Stimulated activated CD8-positive, alpha-beta memory T cell treated with anti-CD3 and anti-CD28 coated beads, Interleukin-12 subunit alpha, Interleukin-12 subunit beta, amount 100 ng/mL, for 4 hours (primary cell): ENCODE data around the gene RYR2.

Source experiments
- DNase-seq: peaks from one replicate; pipeline ENCODE4 v3.0.0-alpha.2; 2020; ENCODE audit warnings: low read depth

RYR2 gene

DNA sequence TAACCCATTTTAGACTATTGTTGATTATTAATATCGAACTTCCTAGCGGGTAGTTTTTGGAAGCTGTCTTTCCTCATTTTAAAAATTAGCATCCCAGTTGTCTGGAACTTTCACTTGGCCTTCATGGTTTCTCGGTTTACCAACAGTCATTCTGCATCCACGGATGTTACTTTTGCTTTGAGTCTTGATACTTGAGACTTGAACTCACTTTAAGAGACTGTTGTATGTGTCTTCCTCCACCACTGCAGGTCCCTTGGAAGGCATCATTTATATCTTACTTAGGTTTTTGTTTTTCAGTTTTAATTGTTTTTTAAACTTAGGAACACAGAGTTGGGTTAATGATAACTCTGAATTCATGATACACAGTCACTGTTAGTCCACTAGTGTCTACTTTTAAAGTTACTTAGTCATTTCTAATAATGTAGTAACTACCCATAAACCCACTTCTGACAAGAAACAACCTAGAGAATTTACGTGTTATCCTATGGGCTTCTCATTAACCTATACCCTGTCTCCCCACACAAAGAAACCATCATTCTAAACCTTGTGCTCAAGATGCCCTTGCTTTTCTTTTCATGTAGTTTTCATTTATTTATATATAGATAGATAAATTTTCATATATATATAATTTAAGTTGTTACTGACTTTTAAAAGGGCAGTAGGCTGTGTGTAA is 696.1 kb downstream of the RYR2 start:
- no peak for DNase-seq

DNA sequence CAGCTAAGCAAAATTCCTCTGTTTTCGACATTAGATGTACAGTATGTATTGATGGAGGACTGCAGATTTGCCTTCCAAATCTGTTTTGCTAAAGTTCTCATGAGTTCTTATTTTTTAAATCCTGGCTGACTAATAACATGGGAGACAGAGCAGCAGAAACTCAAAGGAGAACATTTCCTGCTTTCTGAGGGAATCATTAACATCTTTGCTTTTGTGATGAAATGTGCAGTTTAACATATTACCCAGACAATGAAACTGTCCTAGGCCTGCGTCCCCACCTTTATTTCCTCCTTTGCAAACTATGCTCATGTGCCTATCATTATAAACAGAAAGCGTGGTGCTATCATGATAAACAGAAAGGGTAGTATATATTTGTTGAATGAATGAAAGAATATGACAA is 698.9 kb downstream of the RYR2 start:
- DNase-seq, result no peak

DNA sequence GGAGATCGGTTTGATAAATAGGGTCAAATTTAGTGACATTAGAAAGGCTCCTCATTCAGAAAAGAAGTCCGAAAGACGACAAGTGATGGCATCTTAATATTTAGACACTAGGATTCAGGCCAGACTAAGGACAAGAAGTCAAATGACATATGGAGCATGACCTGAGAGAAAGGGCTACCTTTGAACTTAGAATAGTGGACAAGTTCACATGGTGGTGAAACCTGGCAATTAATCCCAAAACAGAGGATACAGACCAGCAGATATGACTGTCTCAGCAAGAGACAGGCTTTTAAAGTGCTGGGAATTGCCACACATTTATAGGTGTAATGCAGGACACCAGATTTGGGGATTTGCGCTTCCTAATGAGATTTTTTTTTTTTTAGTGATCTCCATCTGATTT is 703.6 kb downstream of the RYR2 start:
- DNase-seq, result no peak

DNA sequence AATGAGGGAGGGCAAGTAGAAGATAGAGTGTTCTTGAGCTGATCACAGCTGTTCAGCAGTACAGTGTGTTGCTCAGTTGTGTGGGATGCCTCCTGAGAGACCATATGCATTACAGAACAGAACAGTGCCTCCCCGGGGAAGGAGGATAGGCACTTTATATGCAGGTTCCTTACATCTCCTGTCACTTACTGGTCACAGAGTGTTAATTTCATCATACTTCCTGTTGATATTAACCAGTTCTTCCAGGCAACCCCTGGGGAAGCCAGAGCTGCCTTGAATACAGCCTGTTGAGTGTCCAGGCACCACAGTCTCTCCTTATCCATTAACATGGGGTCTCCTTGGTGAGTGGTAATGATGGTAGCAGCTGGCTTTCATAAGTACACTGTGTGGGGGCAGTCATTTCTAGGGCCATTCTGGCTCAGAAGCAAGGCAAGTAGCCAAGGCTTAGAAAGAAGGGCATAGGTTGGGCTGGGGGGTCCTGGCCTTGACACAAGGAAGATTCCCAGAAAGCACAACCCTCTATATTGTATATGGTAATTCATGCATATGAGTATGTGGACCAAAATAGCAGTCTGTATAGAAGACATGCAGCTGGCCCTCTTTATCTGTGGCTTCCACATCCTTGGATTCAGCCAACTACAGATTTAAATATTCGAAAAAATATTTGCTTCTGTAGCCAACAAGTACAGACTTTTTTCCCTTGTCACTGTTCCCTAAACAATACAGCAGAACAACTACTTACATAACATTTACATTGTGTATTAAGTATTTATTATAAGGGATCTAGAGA is 706.4 kb downstream of the RYR2 start:
- no peak for DNase-seq

DNA sequence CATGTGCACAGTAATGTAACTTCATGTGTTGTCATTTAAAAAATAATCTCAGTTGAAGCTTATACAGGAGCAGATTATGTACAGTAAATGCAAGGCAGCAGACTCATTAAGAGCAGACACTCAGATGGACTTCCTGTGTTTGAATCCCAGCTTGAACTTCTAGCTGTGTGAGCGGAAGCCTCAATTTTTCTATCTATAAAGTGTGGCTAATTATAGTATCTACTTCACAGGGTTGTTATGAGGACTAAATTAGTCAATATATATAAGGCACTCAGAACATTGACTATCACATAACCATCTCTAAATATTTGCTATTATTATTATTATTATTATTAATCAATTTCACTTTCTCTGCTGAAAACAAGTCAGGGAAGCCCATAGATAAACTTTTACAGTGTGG is 707.1 kb downstream of the RYR2 start:
- DNase-seq, result no peak

DNA sequence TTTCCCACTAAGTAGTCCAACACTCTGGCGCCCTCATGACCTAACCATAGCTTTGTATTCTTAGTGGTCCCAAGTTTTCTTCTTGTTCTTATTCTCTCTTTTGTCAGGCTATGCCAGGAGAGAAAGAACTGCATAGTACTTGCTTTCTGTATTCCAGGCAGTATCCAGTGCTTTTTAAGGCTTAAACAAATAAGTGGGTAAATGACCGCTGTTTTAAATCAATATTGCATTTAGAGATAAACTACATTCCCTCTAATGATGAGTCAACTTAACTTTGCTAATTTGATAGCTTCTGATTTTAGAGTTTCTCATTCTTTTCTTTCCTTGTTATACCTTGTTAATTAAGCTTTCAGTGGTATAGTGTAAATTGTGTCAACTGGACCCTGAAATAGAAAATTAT is 709.1 kb downstream of the RYR2 start:
- no peak for DNase-seq

DNA sequence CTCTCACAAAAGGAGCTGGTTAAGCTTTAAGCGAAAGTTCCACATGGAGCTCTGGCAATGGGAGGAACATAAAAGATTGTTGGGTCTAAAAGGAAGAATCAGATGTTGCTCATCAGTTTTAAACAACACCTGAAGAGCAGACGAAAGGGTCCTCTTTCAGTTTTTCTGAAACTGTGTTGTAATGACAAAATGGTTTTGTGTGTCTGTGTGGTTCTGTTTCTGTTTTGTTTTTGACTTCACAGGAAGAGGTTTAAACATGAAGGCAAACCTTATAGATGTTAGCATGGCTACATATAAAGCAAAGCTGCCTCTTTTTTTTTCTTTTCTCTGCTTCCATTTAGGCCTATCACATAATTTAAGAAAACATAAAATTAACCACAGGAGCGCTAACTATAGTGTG is 712.6 kb downstream of the RYR2 start:
- no peak for DNase-seq

DNA sequence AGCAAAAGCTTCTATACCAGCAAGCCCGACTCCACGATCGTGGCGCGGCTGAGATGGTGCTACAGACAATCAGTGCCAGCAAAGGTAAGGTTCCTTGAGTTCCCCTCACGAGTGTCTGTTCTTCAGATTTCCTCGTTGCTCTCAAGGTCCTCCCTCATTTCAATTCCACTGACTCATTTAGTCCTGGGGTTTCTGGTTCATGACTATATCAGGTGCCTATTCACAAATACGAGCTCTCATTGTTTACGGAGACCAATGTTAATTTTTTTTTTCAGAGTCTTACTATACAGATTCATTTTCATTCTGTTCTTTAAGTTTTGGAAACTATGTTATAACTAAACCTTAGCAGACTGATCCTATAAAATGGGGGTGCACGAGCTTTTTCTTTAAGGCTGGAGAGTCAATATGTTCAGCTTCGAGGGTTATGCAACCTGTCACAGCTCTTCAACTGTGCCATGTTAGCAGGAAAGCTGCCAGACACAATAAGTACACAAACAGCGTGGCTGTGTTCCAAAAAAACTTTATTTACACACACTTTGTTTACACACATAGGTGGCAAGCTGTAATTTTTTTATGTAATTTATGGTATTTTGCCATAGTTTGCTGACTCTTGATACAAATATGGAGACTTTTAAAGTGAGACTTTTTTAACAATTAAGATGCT is 714.5 kb downstream of the RYR2 start:
- no peak for DNase-seq

DNA sequence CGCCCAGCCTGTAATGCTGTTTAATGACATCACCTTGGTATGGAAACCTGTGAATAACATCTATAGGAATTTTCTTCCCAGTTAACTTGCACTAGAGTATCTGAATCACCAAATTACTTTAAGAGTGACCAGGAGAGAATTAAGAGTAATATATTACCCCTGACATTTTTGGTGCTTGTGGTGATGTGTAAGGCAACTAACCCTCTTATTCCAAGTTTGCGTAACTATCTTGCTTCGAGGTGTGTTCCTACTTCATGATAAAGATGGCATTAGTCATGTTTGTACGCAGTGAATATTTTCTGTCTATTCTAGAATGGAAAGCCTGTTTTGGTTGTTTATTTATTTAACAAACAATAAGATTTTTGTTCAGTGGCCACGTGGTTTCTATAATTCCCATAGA is 717.4 kb downstream of the RYR2 start:
- no peak for DNase-seq

DNA sequence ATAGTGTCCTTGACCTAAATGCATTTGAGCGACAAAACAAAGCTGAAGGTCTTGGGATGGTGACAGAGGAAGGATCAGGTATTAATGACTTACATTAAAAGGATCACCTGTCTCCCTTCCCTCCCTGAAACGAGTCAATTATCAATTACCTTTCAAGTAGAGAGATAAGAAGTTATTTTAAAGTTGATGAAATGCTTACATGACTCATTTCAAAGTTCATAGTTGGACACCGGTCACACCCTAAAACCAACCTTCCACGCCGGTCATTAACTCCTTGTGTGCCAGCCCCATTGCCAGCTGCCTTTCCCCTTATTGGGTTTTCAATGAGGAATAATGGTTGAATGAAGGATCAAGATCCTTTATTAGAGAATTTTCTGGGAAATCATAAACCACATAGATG is 719.0 kb downstream of the RYR2 start:
- DNase-seq, result no peak

DNA sequence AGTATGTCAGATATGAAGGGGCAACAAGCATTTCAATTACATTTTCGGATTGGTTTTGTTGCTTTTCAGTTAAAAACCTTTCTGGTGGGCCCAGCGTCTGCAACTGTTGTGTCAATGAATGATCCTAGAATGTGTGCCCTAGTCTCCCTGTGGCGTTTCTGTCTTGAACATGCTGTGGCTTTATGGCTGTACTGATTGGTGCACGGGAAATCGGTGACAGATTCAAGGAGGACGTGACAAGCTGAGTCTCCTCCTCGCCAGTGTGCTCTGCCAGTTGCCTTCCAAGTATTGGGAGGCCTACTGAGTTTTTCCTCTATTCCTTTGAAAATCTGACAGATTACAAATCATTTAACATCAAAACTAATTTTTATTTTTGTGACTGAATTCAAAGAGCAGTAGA is 721.2 kb downstream of the RYR2 start:
- no peak for DNase-seq

DNA sequence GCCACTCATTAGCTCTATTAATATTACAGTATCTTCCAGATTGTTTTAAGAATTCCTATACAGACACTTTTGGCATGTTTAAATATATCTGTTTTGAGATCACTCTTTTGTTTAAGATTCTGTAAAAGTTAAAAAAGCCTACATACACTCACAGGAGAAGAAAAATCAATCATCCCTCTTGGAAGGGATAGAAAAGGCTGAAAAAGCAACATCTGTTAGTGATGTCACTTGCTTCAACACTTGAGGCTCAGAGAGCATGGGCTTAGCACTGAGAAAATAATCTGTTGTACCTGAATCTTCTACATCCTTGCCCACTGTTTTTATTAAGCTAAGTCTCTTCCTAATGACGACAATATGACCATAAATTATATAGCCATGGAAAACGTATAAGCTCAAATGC is 721.8 kb downstream of the RYR2 start:
- DNase-seq, result no peak

DNA sequence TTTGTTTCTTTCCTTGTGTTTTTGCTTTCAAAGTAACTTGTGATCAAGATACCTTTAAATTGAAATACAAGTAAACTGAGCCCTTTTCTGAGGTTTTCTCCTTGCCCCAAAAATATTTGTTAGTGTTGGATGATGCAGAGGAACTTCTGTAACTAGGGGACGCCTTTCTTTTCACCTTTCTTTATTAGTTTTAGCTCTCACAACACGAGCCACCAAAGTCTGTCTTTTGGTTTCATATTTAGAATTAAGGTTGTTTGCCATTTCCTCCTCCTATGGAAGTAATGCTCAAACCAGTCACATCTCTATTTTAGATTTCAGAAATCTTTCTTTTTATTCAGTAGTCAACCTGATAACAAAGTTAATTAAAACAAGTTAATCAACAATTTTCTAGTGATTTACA is 727.9 kb downstream of the RYR2 start:
- no peak for DNase-seq

DNA sequence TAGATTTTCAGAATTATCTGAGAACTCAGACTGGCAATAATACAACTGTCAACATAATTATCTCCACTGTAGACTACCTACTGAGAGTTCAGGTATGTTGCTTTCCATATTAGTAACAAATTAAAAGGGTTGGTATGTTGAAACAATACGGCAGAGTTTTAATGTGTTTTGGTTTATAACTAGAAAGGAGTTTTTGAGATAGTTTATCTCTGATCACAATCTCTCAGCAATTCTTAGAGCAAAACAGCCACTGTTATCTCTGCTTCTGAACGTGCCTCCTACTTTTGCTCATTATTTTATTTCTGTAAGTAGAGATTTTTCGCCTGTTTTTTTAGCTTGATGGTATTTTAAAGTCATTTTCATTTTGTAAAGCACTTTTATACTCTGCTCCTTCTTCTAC is 730.0 kb downstream of the RYR2 start:
- DNase-seq, result no peak

DNA sequence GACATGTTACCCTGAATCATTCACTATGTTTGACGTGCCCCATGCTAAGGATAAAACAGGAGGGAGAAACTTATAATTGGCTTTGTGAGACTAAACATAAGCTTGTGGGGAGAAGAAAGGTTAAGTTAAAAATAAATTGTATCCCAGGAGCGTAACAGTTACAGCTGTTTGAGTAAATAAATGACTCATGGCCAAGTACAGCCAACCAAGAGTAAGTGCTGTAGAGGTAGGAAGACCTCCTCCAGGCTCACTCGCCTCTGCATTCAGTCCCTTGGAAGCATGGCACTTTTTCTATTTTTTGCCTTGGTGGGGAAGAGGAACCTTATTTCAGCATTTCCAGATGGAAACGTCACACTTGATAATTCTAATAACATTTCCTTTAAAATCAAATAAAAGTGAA is 732.3 kb downstream of the RYR2 start:
- no peak for DNase-seq

DNA sequence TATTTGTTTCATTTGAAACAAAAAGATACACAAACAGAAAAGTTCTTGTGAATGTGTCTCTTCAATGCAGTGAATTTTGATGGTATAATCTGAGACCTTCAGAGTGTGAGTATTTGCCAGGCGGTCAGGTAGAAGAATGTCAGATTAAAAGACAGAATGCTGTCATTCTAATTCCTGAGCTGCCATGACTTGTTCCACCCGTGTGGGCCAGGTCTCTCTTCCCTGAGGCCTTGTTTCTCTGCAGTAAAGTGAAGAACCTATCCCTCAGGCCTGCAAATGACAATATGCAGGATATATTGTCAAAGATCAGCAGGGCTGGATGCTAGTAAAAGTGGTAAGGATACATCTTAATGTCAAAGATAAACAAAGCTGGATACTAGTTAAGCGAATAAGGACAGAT is 737.4 kb downstream of the RYR2 start:
- no peak for DNase-seq

DNA sequence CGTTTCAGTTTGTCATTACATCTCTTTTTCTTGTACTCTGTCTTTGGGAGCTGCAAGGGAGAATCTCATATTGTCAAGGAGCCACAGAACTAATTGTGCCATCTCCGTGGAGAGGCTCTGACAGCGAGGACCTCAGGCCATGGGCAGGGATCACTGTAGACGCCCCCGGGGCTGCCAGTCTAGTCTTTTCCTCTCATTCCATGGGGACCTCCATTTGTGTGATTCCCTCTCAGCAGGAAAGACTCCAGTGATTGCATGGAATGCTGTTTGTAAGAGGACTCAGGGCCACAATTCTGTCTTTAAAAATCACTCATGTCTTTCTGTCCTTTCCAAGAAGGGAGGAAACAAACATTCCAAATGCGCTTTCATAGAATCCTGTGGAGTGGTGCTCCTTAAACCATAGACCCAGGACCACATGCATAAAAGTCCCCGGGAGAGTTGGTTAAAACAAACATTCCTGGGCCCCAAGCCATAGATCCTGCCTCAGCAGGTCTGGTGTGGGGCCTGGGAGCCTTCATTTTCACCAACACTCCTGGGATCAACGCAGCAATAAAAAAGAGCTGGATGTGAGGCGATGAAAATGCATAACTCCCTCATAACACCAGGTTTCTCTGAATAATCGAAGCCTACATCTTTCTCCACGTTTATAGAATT is 744.2 kb downstream of the RYR2 start:
- no peak for DNase-seq

DNA sequence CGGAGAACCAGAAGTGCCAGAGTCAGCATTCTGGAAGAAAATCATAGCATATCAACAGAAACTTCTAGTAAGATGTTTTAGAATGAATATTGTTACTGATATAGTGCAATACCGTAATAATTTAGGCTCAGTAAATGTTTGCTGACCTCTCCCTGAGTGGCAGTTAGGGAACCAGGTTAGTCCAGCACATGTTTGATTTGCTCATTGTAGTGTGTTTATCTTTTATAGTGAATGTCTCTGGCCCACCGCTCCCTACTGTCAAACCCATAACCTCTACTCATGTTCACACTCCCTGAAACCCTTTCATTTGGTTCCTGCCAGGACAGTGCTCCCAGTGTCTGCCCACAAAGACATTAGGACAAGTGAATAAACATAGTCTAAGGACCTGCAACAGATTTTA is 746.1 kb downstream of the RYR2 start:
- no peak for DNase-seq

DNA sequence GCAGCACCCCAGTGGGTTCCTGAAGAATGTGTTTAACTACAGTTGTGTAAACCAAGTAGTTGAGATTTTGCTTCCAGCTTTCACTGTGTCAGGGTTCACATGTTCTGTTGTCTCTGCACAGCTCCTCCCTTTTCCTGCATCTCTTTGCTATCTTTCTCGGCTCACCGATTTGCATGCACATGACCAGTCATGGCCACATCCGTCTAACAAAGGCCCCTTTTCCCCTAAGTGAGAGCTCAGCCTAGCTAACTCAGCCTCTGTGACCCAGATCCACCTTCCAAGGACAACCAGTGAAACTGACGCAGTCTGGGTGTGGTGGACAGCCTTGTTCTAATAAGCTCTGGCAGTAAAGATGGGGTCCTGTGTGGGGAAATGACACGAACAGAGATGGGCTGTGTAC is 747.6 kb downstream of the RYR2 start:
- DNase-seq, result no peak

DNA sequence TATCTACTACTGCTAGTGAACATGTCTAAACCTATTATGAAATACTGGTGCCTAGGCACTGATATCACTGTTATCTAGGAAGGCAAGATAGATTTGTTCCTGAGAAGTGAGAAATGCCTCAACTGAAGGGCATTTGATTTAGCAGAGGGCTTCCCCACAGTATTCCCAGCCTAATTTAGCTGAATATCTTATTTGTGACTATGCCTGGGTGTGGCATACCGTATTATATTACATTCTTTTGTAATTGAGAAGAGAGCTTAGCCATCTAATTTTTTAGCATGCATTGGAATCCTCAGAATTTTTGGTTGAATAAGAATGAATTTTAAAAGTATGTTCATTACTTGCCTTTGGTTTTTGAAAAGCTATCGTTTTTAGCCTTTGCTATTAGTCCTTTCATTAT is 749.6 kb downstream of the RYR2 start:
- no peak for DNase-seq

DNA sequence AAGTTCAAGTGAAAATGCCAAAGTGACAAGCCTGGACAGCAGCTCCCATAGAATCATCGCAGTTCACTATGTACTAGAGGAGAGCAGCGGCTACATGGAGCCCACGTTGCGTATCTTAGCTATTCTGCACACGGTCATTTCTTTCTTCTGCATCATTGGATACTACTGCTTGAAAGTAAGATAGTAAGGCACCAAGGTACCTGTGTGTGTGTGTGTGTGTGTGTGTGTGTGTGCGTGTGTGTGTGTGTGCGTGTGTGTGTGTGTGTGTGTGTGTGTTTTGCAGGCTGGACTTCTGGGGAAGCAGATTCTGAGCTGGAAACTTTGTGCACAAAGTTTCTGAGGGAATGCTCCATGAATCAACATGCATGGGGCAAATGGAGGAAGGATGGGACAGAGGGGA is 750.2 kb downstream of the RYR2 start:
- DNase-seq, result no peak

DNA sequence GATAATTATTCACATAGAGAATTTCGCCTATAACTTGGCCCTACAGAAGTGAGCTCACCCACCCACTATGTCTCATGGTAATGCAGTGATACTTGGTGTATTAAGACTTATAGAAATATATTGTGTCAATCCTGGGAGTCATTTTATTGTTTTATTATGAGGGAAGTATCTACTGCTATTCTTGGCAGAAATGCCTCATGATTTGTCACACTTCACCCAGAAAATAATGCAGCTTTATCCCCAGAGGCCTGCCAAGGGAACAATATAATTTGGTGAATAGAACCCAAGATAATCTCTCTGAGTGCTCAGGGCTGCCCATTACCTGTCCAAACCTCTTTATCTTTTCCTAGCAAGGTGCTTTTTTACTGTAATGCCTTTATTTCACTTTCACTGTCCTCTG is 750.7 kb downstream of the RYR2 start:
- no peak for DNase-seq

DNA sequence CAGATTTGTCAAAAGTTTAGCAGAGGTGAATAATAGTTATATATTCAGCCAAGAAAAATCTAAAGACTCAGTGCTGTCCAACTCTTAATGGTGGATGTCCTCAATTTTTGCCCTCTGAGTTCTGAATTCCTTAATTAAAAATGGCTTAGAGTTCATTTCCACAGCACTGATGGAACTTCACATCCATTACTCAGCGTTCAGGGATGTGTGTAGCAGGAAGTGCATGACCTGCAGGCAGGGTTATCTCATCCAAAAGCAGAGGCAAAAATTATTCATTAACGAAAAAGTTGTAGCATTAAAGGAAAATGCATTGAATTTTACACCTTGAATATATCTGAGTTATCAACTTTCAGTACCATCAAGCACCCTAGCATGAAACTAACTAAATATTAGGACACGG is 752.1 kb downstream of the RYR2 start:
- no peak for DNase-seq
